Adrenal gland (tissue), 5 donors: ENCODE data around the gene CA10.

Source experiments
- POLR2A ChIP-seq, 2 donors: fragments of 450-650 bp; IDR thresholded peaks; one replicate each; pipeline ENCODE4 v1.6.1; 2017; ENCODE audit warnings: antibody characterized with exemption in 2 of 2, mild to moderate bottlenecking in 2 of 2, moderate library complexity in 1 of 2
- TF ChIP-seq, protein P1 (sequence below), 6 experiments: fragments of 450-650 bp in 4 of 6; fragments of 200-600 bp in 2 of 6; sonication (generic) in 1 of 6; IDR thresholded peaks; 1 replicate in 5 of 6; 2 replicates in 1 of 6; pipeline versions ENCODE4 v1.5.1 to v1.8.0; 2016 to 2021; ENCODE audit warnings: antibody characterized with exemption in 6 of 6, mild to moderate bottlenecking in 2 of 6, moderate library complexity in 1 of 6
- donor health status: DM: no; HTN: no; CAD: no.

DNA sequence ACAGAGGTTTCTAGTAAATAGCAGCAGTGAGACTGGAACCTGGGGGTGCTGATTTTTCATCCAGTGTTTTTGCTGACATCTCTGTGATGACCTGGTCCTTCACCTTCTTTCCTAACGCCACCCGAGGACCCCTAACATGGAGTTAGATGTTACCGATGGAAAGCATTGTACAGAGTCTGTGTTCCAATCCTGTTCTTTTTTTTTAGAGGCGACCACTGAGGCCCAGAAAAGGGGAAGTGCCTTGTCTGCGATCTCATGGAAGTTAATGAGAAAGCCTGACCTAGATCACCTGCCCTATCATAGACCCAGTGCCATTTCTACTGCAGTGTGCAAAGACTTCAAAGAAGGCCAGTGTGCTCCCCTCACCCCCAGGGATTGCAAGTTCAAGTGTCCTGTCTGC is 362.5 kb downstream of the CA10 start:
- TF ChIP-seq, protein P1, sequence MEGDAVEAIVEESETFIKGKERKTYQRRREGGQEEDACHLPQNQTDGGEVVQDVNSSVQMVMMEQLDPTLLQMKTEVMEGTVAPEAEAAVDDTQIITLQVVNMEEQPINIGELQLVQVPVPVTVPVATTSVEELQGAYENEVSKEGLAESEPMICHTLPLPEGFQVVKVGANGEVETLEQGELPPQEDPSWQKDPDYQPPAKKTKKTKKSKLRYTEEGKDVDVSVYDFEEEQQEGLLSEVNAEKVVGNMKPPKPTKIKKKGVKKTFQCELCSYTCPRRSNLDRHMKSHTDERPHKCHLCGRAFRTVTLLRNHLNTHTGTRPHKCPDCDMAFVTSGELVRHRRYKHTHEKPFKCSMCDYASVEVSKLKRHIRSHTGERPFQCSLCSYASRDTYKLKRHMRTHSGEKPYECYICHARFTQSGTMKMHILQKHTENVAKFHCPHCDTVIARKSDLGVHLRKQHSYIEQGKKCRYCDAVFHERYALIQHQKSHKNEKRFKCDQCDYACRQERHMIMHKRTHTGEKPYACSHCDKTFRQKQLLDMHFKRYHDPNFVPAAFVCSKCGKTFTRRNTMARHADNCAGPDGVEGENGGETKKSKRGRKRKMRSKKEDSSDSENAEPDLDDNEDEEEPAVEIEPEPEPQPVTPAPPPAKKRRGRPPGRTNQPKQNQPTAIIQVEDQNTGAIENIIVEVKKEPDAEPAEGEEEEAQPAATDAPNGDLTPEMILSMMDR (IDR thresholded peaks at IDR 0.05) = no peak
- TF ChIP-seq POLR2A (IDR thresholded peaks at IDR 0.05) = no peak
